K562 (cell line): ENCODE measurements around the gene WHAMM. TPM values are rescaled to one million over a fixed set of nuclear protein-coding genes. Genes with fewer than 3 reads are reported as not detected.

Experiments used
- ATAC-seq: fragments of 200-7000 bp; cut with Tn5 transposase; 3 replicates; pipeline ENCODE4 v1.9.1; 2020; ENCODE audit warnings: moderate library complexity
- BruUV-seq: library from RNA; stranded (reverse); fragments of 400-500 nt; replicated peaks from 2 replicates; lab custom pipeline; 2021; lab: Mats Ljungman, UMichigan
- CTCF ChIA-PET: fragments of 300-600 bp; formaldehyde crosslinking; extraction: SDS; loops from one replicate; lab custom pipeline; 2021; ENCODE audit warnings: low intra/inter-chr PET ratio; lab: Yijun Ruan, JAX
- POLR2A ChIA-PET: fragments of 300-600, 350-650 bp; sonication (Branson Sonifier 250); formaldehyde crosslinking; extraction: SDS; loops from one replicate; lab custom pipeline; 2021; ENCODE audit warnings: antibody characterized with exemption, inconsistent platforms; lab: Yijun Ruan, JAX
- DNase-seq, 4 experiments: peaks; one replicate each; pipeline versions ENCODE4 v3.0.0 to v3.0.0-alpha.2; 2011 to 2018; ENCODE audit warnings: low spot score in 3 of 4, mixed read lengths in 3 of 4; ENCODE audit errors: extremely low read depth in 1 of 4
- FAIRE-seq: peaks from 2 replicates; lab custom pipeline; 2011; peaks lifted over from hg19 to GRCh38; lab: Jason Lieb, UNC
- H2AFZ ChIP-seq: 2 replicates; pipeline ENCODE4 v1.6.0; 2011; ENCODE audit warnings: low read depth, low read length, control low read depth, inconsistent platforms
- H3K27ac ChIP-seq: fragments of 200-600 bp; 3 replicates; pipeline ENCODE4 v1.8.0; 2011; ENCODE audit warnings: low read depth, mild to moderate bottlenecking, control low read depth, inconsistent platforms, low read length, moderate library complexity, mixed read lengths; ENCODE audit errors: extremely low read depth
- H3K27me3 ChIP-seq, 2 experiments: fragments of 300-600 bp in 1 of 2; 2 replicates in 1 of 2; 3 replicates in 1 of 2; pipeline versions ENCODE4 v1.6.0 to v1.8.0; 2011; ENCODE audit warnings: inconsistent platforms in 2 of 2, low read length in 2 of 2, mild to moderate bottlenecking in 1 of 2, mixed read lengths in 1 of 2, moderate library complexity in 1 of 2; ENCODE audit not compliant: control insufficient read depth in 2 of 2, insufficient read depth in 2 of 2
- H3K36me3 ChIP-seq: fragments of 300-600 bp; 3 replicates; pipeline ENCODE4 v1.8.0; 2011; ENCODE audit warnings: mild to moderate bottlenecking, low read length, inconsistent platforms; ENCODE audit not compliant: control insufficient read depth, insufficient read depth
- H3K4me1 ChIP-seq, 2 experiments: fragments of 200-600 bp in 1 of 2; replicated peaks in 1 of 2; 2 replicates in 1 of 2; 3 replicates in 1 of 2; pipeline versions ENCODE4 v1.5.1 to v1.8.0; 2011; ENCODE audit warnings: inconsistent platforms in 2 of 2, low read length in 2 of 2, mild to moderate bottlenecking in 1 of 2, mixed read lengths in 1 of 2, moderate library complexity in 1 of 2; ENCODE audit not compliant: control insufficient read depth in 2 of 2, insufficient read depth in 2 of 2
- H3K4me2 ChIP-seq: 2 replicates; pipeline ENCODE4 v1.6.1; 2011; ENCODE audit warnings: low read length, control low read depth, inconsistent platforms, mixed read lengths; ENCODE audit not compliant: insufficient read depth
- H3K4me3 ChIP-seq: fragments of 200-600 bp; sonication (generic), shearing (Covaris generic); 2 replicates; pipeline ENCODE4 v1.5.1; 2016; ENCODE audit warnings: control low read depth, inconsistent platforms
- H3K79me2 ChIP-seq: fragments of 200-600 bp; 3 replicates; pipeline ENCODE4 v1.8.0; 2011; ENCODE audit warnings: low read length, inconsistent platforms; ENCODE audit not compliant: control insufficient read depth, insufficient read depth
- H3K9ac ChIP-seq, 2 experiments: 2 replicates each; pipeline versions ENCODE4 v1.6.0 to v1.6.1; 2011; ENCODE audit warnings: low read depth in 2 of 2, low read length in 2 of 2, control low read depth in 1 of 2, inconsistent platforms in 1 of 2, mild to moderate bottlenecking in 1 of 2, mixed read lengths in 1 of 2; ENCODE audit not compliant: insufficient read depth in 1 of 2
- H3K9me1 ChIP-seq: one replicate; pipeline ENCODE4 v1.6.0; 2011; ENCODE audit warnings: inconsistent platforms, mild to moderate bottlenecking, low read length, moderate library complexity; ENCODE audit not compliant: control insufficient read depth, insufficient read depth
- H3K9me3 ChIP-seq: replicated peaks from 2 replicates; pipeline ENCODE4 v1.5.1; 2011; ENCODE audit warnings: low read depth, low read length, inconsistent platforms; ENCODE audit not compliant: control insufficient read depth, insufficient read depth
- H4K20me1 ChIP-seq: replicated peaks from 2 replicates; pipeline ENCODE4 v1.6.1; 2011; ENCODE audit warnings: low read length, inconsistent platforms, mixed read lengths; ENCODE audit not compliant: control insufficient read depth, insufficient read depth
- ATF2 ChIP-seq: sonication (generic); formaldehyde crosslinking; IDR thresholded peaks from 2 replicates; pipeline ENCODE4 v1.8.1; 2022; ENCODE audit warnings: missing genetic modification reagents
- E4F1 ChIP-seq: fragments of 250-450 bp; sonication (Bioruptor Pico); IDR thresholded peaks from 2 replicates; pipeline ENCODE4 v1.5.0; 2021; ENCODE audit warnings: mild to moderate bottlenecking, borderline replicate concordance
- ETV6 ChIP-seq, 3 experiments: fragments of 150-350 bp in 1 of 3; sonication (generic) in 1 of 3; formaldehyde crosslinking in 1 of 3; IDR thresholded peaks; 2 replicates each; pipeline versions ENCODE4 v1.6.1 to v1.8.0; 2014 to 2022; ENCODE audit warnings: borderline replicate concordance in 2 of 3, low read depth in 2 of 3, antibody characterized with exemption in 1 of 3, low read length in 1 of 3, mild to moderate bottlenecking in 1 of 3, missing genetic modification reagents in 1 of 3
- FIP1L1 ChIP-seq: fragments of 200-400 bp; formaldehyde crosslinking; IDR thresholded peaks from 2 replicates; pipeline ENCODE4 v1.6.1; 2018; ENCODE audit warnings: mild to moderate bottlenecking, low read depth, low read length; ENCODE audit not compliant: poor library complexity, severe bottlenecking
- FOXJ3 ChIP-seq: sonication (generic); formaldehyde crosslinking; IDR thresholded peaks from 2 replicates; pipeline ENCODE4 v1.4.0; 2020; ENCODE audit warnings: mild to moderate bottlenecking, missing genetic modification reagents
- HSF4 ChIP-seq: fragments of 250-450 bp; sonication (Bioruptor Pico); IDR thresholded peaks from 2 replicates; pipeline ENCODE4 v2.1.2; 2022; ENCODE audit warnings: mild to moderate bottlenecking, moderate library complexity, borderline replicate concordance
- NCOA6 ChIP-seq: fragments of 450-650 bp; IDR thresholded peaks from 2 replicates; pipeline ENCODE4 v1.6.1; 2017; ENCODE audit warnings: mild to moderate bottlenecking
- NRF1 ChIP-seq, 2 experiments: fragments of 450-650 bp; IDR thresholded peaks in 1 of 2; conservative IDR thresholded peaks in 1 of 2; 2 replicates each; pipeline ENCODE4 v1.6.1; 2014; ENCODE audit warnings: mild to moderate bottlenecking in 2 of 2
- POLR2G ChIP-seq: fragments of 200-400 bp; formaldehyde crosslinking; IDR thresholded peaks from 2 replicates; pipeline ENCODE4 v1.6.1; 2017; ENCODE audit warnings: low read depth, mild to moderate bottlenecking, antibody characterized with exemption, low read length, moderate library complexity
- SMAD2 ChIP-seq: fragments of 150-350 bp; IDR thresholded peaks from 2 replicates; pipeline ENCODE4 v1.6.1; 2014; ENCODE audit warnings: low read depth, mild to moderate bottlenecking, low read length
- ZNF175 ChIP-seq: fragments of 200-800 bp; sonication (Bioruptor generic); IDR thresholded peaks from 2 replicates; pipeline ENCODE4 v1.6.1; 2016; ENCODE audit warnings: low read depth, mild to moderate bottlenecking, missing genetic modification characterization, missing compliant biosample characterization
- WGBS: fragments of 100-300 bp; shearing (Covaris generic); methylation state at CpG from one replicate; pipeline ENCODE4 v1.1.6; 2016; ENCODE audit warnings: low coverage, mixed read lengths; ENCODE audit not compliant: insufficient coverage; ENCODE audit errors: missing lambda C conversion rate; 5-methylcytosine and 5-hydroxymethylcytosine counted together
- in situ Hi-C: fragments of 300-500 bp; cut with MboI; formaldehyde crosslinking; loops from 4 replicates; pipeline ENCODE4 v1.15.0; 2018; ENCODE audit warnings: inconsistent platforms, mixed read lengths
- intact Hi-C: fragments of 100-400 bp; cut with micrococcal nuclease; formaldehyde crosslinking; loops from 2 replicates; pipeline ENCODE4 v1.14.2; 2022
- polyA plus RNA-seq, 8 experiments: library from polyadenylated mRNA; depleted of rRNA in 4 of 8; stranded (reverse) in 5 of 8; unstranded in 3 of 8; fragments of >200 nt; fragmentation: Nextera tagmentation in 2 of 8; fragmentation: Illumina TruSeq in 1 of 8; extraction: Ambion mirVana in 2 of 8; extraction: Trizol in 1 of 8; gene quantifications; 2 replicates each; pipeline versions ENCODE4 v1.2.1 to v1.2.3, GENCODE V29; 2011 to 2014; ENCODE audit warnings: inconsistent platforms in 1 of 8, missing spikeins in 1 of 8
- total RNA-seq, 7 experiments: library from RNA; depleted of rRNA in 6 of 7; stranded (reverse); fragments of >200 nt in 6 of 7; fragmentation: Illumina TruSeq in 2 of 7; extraction: Trizol in 2 of 7; gene quantifications; 2 replicates each; pipeline versions ENCODE4 v1.2.1 to v1.2.3, GENCODE V29; 2011 to 2021; ENCODE audit warnings: low replicate concordance in 1 of 7

Gene WHAMM
- total and polyA plus RNA-seq, 9 of the 15 experiments (the other 6 are each of a cell fraction or from before 2014, with no cell fraction given): 2.0 to 4.8 (median 3.6) TPM

GRCh38 chr15:82851306-82851850 lies 42.0 kb downstream of the WHAMM start:
- in situ Hi-C loops: loop anchor here (10.0 kb wide), 1 partner anchor 133 kb away; the partner anchor contains the start of gene RAMAC
- WGBS: 84% methylated on average over 14 of the region's 14 CpGs
- no peak for ATAC-seq
- no peak for FAIRE-seq
- Histone ChIP-seq H3K27ac (no peak overlapping the region), H3K4me1 (peaks cover 36 to 55% of the 10 kb centered on the region in 2 experiments), H4K20me1 (no peaks in the 10 kb centered on the region), H2AFZ (no peak overlapping the region), H3K36me3 (no peaks in the 10 kb centered on the region), H3K4me3 (no peak overlapping the region), H3K27me3 (no peaks in the 10 kb centered on the region), H3K9me3 (no peaks in the 10 kb centered on the region), H3K9me1 (no peaks in the 10 kb centered on the region), H3K9ac (no peak overlapping the region), H3K4me2 (no peak overlapping the region), H3K79me2 (no peaks in the 10 kb centered on the region)
- POLR2A ChIA-PET: interaction anchor here (1.0 to 1.4 kb wide), 2 partner anchors 10 to 42 kb away, joined by 3 to 12 read pairs; no protein-coding TSS in a partner anchor
- no TSS peak for BruUV-seq
- TF ChIP-seq ZNF175 (CRISPR knock-in tag) (no peak), ATF2 (no peak), NCOA6 (no peak), FIP1L1 (no peak), HSF4 (CRISPR knock-in tag) (no peak), FOXJ3 (CRISPR knock-in tag) (no peak), SMAD2 (no peak), ETV6 (IDR thresholded peaks at IDR 0.05; ENCODE audit: borderline replicate concordance in 1 of 2, low read depth in 2 of 2, low read length in 1 of 2) (no peak), ETV6 (CRISPR knock-in tag; IDR thresholded peaks at IDR 0.05; ENCODE audit: borderline replicate concordance) (no peak), NRF1 (conservative IDR thresholded peaks at IDR 0.05 in 1 of 2, IDR thresholded peaks at IDR 0.05 in 1 of 2) (no peak), POLR2G (no peak), E4F1 (CRISPR knock-in tag) (no peak)
- CTCF ChIA-PET: interaction anchor here (1.2 kb wide), 1 partner anchor 150 kb away, joined by 3 read pairs; no protein-coding TSS in a partner anchor
- intact Hi-C loops: no loop called here
- no peak for DNase-seq
